SHP77 (cell line): ENCODE measurements around the gene CHKA.

Experiments used
- DNase-seq, 2 experiments: peaks; one replicate each; lab custom pipeline; 2025; lab: John Stamatoyannopoulos, UW

The CHKA gene

DNA sequence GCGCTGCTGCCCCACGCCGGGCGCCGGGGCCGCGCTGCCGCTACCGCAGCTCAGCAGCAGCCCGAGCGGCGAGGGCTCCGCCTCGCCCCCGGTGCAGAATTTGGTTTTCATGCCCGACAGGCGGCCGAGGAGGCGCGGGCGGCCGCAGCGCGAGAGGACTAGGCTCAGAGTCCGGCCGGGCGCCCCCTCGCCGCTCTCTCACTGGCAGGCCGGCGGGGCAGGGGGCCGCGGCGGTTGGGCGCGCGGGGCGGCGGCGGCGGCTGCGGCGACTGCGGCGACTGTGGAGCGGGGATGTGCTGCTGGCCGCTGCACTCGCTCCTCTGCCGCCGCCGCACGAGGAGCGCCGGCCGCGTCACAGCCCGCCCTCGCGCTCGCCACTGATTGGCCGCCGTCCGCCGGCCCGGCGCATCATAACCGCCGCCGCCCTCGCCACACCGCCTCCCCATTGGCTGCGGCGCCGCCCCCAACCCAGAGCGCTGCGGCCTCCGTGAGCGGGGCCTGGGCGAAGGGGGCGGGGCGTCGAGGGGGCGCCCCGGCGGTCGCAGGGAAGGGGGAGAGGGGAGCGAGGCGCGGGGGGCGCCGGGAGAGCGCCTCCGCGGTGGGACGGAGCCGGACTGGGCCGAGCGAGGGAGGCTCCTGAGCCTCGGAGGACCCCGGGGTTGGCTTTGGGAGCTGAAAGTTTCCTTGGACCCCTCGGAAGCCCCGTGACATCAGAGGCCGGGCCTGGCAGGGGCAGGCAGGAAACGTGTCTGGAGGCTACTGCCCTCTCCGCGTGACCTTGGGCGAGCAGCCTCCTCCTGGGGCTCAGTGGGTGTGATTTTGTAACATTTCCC is at the start of gene CHKA:
CHKA (minus strand) TSS at position 322 of the 833 bp plus-strand sequence; CDS start at position 111, 211 bp downstream.
- peak; percentile 92 to 98 for DNase-seq

DNA sequence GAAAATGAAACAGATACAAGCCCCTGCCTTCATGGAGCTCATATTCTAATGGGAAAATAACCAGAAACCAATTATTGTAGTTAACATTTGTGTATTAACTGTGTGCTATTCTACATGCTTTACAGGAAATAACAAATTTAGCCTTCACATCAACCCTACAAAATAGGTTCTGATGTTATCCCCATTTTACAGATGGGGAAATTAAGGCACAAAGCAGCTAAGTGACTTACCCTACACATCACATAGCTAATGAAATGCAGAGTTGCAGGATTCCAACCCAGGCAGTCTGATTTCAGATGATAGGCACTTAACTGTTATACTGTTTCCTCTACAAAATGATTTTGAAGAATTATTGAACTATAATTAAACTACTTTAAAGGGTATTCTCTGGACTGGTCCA is 48.3 kb upstream of the CHKA start:
- DNase-seq = no peak

DNA sequence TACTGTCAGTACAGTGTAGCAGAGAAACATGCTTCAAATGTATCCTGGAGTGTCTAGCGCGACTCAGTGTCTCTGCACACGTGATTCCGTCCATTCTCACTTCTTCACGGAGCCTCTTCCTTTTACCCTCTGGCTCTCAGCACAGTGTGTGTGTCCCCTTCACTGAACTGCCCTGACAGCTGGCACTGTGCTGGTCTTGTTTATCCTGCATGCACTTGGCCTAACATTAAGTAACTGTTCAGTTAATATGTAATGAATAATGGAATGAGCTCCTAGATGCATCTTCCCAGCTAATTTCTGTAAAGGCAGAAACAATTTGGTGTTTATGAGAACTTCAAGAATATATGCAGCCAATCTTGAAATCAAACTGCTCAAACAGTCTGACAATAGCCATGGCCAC is 47.5 kb upstream of the CHKA start:
- DNase-seq = no peak

DNA sequence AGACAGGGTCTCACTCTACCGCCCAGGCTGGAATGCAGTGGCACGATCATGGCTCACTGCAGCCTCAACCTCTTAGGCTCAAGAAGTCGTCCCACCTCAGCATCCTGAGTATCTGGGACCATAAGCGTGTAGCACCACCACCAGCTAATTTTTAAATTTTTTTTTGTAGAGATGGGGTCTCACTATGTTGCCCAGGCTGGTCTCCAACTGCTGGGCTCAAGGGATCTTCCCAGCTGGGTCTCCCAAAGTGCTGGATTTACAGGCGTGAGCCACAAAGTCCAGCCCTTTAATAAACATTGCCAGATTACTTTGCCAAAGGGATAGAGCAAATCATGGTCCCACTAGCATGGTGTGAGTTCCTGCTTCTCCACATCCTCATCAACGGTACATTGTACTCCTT is 46.3 kb upstream of the CHKA start:
- DNase-seq = no peak

DNA sequence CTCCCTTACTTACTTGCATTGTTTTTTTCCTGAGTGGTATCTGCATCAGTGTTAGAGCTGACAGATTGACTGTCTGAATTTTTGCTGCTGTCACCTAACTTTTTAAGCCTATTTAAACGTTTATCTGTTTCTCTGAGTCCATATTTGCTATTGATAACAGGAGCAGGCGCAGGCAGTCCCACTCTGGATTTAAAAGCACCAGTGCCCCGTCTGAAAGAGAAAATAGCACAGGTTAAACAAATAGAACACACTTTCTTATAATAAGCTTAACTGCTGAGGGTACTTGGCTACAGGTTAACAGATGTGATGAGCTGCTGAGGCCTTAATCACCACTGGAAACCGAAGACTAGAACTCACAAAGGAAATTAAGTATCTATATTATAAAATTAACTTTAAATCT is 45.8 kb upstream of the CHKA start:
- no peak for DNase-seq

DNA sequence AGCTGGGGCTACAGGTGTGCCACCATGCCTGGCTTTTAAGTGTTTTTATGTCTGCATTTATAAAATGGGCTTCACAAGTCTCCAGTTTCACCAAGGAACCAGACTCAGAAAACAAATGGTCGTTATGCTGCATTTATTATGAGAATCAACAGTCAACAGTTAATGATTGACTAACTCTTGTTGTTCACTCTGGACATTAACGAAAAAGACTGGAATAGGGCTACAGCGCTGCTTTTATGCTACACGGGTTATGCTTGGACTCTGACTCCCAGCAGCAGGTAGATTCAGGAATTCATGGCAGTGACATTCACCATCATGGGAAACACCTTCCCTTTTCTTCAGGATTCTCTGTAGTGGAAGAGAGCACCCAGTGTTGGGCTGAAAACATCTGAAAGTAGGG is 44.4 kb upstream of the CHKA start:
- DNase-seq = no peak

DNA sequence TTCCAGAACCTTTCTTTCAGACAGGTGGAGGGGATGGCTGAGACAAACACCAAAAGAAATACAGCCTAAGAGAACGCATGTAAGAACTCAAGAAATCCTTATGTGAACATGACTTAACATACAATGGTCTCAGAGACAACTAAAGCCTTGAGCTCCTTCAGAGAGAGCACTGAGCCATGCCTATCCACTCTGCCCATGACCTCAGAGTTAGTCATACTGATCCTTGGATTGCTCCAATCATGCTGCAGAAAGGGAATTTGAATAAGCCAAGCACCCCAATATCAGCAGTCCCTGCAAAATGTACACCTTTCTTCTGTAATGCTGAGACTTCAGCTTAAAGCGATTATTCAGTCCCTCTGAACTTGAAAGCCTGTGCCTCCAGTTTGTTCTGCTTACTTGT is 43.2 kb upstream of the CHKA start:
- DNase-seq = no peak

DNA sequence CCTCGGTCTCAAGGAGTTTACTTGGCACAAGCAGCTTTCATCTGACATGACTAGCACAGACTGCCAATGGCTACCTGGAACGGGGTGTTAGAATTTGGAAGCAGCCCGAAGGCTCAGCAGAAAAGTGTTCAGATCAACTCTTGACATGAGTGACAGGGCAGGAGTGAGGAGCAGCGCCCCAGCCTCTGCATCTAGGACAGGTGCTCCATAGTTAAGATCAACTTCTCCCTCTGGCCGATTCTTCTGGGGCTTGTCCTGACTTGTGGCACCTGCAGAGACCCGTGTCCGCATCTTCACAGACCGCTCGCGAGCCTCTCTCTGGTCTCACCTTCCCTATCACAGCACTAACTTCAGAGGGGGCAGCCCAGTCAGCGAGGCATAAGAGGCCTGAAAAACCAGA is 42.5 kb upstream of the CHKA start:
- no peak for DNase-seq

DNA sequence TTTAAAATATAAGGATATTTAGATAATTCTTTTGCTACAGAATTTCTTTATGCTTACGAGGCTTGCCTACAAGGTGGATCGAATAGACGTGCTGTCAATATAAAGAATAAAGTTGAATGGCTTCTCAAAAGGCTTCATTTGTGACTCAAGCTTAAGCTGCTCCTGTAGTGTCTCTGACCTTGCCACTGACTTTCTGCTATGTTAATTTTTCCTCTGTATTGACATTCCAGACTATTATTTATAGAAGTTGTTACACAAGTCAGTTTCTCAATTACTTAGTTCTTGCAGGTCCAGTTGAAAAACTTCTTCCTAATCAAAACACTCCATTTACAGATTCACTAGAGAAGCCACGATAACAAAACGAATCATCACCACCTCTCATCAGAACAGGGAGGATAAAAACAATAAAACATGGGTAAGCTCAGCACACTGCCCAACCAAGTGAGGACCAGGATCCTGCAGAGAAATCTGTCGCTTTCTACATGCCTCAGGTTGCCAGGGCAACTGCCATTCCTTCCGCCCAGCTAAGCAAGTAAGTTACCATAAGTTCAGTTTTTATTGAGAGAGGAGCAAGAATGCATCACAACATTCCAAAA is 39.0 kb upstream of the CHKA start:
- no peak for DNase-seq

DNA sequence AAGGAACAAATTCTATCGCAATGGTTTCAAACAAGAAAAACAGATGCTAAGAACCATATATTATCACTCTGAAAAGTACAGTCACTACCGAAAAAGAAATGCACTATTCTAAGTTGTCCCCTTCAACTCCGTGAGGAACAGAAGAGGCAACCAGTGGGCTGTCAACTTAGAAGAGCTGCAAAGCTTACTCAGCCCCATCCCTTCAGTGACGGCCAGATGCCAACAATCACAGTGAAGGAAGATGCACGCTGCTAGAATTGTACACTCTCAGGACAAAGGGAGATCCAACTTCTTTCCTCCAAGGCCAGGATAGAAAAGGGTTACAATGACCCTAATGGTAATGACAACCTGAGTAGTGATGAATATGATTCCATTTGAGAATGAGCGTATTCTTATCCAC is 38.5 kb upstream of the CHKA start:
- DNase-seq = no peak

DNA sequence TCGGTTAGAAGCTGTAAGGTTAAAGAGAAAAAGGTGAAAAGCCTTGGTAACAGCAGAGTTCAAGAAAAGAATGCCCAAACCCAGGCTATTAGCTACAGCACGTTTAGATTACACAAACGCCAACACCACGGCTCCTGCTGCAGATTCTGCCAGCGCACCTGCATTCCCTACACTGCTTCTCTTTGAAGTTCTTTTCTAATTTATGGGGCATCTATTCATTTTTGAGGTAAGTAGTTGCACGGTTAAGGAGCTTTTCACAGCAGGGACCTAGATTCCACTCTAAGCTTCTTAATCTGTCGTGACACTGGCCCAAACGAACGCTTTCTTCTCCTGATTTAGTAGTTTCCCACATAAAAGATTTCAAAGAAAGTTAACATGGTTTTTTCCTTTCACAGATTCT is 38.0 kb upstream of the CHKA start:
- DNase-seq = no peak

DNA sequence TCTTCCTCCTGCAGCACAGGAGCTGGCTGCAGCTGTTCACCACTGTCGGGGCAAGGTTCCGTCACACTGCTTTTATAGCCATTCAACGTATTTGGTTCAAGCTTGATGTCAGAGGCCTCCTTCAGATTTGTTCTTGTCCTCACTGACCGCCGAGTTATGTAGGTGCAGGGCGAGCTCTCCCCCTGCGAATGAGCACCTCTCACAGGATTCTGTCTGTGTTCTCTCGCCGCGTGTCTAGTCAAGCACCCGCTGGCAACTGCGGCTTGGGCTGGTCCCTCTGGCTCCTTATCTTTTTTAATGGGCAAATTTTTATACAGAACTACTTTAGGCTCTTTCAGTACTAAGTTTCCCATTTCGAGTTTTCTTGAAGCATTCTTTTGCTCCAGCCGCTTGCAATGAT is 37.4 kb upstream of the CHKA start:
- no peak for DNase-seq

DNA sequence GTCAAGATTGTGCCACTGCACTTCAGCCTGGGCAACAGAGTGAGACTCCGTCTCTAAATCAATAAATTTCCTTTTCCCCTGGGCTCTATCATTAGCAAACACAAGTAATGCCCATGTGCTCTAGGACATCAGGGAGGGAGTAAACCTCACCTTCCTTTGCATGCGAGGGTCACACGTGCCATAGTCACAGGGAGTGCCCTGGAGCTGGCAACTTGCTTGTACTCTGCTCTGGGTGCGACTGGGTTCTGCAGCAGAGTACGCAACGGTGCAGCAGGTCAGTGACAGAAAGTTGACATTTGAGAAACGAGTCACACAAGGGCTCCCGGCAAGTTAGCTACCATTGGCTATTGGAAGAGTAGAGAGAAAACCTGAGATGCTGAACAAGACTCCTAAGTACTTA is 32.6 kb upstream of the CHKA start:
- DNase-seq = no peak

DNA sequence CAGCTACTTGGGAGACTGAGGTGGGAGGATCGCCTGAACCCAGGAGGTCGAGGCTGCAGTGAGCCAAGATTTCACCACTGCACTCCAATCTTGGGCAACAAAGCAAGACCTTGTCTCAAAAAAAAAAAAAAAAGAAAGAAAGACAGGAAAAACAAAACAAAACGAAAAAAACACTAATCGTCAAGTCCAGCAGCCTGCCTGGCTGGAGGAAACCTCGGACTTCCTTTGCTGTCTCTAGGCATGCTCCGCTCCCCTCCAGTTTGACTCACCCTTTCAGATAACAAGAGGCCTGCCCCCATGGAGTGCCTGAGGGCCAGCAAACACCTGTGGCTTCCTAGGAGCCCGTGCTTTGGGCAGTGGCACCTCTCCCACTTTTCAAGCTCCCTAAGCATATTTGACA is 28.8 kb upstream of the CHKA start:
- no peak for DNase-seq

DNA sequence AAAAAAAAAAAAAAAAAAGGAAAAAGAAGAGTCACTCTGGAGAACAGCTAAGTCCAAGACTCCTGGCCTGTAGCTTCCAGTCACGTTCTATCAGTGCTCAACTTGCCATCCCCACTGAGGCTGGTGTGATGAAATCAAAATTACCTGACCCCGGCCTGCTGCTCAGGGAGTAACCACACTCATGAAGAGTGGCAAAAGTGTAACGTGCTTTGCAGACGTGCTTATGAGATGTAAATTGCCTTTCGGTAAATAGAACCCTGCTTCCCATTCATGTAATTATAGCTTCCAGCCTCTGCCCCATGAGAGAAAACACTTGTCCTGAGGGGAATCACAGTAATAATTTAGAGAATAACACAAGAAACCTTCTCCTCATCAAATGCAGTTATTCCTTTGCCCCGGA is 28.2 kb upstream of the CHKA start:
- DNase-seq = no peak

DNA sequence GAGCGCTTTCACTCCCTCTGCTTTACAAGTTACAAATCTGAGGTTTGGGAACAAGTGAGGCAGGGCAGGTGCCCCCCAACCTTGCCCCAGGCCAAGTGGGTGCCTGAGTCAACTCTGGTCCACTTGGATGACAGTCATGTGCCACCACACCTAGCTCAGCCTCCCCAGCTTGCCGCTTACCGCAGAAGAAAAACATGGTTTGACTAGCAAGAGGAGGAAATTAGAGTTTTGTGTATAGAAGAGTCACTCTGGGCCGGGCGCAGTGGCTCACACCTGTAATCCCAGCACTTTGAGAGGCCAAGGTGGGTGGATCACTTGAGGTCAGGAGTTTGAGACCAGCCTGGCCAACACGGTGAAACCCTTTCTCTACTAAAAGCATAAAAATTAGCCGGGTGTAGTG is 27.7 kb upstream of the CHKA start:
- no peak for DNase-seq

DNA sequence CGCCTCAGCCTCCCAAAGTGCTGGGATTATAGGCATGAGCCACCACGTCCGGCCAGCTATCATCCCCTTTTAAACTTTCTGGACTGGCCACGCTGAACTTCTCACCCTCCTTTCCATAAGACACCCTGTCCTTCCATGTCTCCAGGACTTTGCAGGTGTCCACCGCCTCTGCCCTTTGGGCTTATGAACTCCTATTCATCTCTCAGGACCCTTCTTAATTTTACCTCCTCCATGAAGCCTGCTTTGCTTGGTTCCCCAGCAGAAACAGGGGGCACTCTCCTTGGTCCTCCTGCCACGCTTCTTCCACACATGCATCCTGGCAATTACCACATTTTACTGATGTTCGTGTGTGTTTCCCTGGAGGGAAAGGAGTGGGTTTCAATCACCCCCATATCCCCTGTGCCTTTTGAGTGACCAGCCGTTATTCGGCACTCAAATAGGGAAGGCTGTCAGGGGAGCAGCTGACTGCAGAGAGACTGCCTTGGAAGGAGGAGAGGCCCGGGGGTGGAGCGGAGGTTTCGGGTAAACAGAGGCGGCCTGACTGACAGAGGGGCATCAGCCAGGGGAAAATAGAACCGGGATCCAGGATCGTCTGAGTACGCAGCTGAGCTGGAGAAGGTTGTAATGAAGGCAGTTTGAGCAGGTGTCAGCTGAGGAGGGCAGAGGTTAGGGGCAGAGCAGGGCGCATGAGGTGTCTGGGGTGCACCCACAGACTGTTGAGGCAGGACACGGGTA is 27.1 kb upstream of the CHKA start:
- no peak for DNase-seq

DNA sequence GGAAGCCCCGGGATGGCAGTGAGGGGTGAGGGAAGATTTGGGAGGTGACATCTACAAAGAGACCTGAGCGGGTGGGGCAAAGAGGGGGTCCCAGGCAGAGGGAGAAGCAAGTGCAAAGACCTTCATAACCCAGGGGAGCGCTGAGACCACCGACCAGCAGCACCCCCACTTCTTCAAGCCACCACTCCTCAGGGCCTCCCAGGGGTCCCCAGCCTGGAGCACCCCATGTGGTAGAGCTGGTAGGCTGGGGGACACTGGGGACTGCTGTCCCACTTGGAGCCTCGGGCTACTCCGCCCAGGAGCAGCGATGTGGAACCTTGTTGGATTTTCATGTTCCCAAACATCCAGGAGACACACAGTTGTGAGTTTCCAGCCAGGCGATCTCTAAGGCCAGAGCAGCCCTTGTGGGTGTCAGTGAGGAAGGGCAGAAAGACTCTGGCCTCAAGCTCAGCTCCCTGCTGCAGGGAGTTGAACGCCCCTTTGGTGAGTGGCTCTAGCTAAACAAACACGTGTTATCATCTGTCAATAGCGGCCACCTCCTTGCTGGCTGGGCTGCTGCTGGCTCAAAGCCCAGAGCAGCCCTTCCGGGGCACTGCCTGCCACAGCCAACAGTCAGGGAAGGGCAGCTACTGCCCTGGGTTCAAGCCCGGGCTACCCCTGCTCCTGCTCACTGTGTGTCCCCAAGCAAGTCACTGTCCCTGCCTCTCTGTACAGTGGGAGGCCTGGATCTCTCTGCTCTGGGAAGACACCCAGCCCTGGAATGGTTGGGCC is 25.7 kb upstream of the CHKA start:
- DNase-seq = peak; percentile 94 to 95

DNA sequence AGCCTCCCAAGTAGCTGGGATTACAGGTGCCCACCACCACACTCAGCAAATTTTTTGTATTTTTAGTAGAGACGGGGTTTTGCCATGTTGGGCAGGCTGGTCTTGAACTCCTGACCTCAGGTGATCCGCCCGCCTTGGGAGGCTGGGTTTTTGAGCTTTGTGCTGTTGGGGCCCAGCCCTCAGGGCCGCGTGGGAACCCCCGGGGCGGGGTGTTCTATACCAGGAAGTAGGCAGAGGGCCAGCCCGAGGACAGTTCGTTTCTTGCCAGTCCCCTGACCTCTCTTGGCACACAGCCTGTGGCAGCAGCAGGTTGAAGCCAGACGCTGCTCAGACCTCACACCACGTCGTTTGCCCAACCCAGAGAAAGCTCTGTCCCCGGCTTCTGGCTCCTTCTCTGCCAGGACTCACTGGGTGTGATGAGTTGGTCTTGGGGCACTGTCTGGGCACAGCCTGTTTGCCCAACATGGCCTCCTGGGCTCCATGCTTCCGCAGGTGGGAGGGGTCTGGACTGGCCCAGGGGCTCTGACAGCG is 24.9 kb upstream of the CHKA start:
- DNase-seq = peak in 1 of 2 experiments; percentile 51

DNA sequence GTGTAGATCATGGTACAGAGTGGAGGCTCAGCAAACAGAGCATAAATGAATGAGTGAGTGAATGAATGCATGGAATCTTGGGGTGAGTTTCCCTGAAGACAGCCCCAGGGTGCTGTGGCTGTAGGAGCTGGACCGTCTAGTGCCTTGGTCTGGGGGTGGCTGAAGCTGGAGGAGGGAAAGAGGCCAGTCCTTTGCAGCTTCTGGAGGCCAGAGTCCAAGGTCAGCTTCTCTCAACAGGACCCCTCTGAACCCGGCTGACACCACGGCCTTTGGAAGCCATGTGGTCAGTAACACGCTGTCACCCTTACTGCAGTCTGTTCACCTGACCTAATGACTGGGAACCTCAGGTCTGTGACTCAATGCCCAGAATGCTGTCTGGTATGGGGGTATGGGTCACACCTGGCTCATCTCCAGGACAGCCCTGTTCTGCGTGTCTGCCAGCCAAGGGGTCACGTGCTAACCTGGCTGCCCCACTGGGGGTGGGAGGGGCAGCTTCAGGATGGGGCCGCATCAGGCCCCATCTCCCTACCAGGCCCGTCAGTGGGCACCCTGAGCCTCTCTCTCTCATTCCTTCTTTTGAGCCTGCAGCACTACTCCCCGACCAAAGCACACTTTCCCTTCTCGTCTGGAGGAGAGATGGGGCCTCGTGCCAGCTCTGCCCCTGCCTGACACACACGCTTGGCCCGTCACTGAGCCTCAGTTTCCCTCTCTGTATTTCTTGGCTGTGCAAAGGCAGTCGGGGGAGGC is 24.1 kb upstream of the CHKA start:
- DNase-seq = peak in 1 of 2 experiments; percentile 14

DNA sequence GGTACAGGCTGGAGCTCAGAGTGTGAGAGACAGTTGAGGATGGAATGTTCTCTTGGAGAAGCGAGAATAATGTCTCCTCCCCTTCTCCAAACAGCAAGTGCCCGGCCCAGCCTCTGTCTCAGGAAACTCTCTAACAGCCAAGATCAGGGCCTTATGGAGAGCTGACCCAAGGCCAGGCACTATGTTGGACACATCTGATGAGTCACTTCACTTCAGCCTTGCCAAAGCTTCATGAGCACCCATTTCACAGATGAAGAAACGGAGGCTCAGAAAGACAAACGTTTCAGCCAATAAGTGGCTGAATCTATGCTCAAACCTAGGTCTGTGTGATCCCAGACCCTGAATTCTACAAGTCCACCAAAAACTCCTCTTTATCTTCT is 22.1 kb upstream of the CHKA start:
- no peak for DNase-seq
